Measurements from ENCODE around the gene CDKAL1.

Gene CDKAL1

DNA sequence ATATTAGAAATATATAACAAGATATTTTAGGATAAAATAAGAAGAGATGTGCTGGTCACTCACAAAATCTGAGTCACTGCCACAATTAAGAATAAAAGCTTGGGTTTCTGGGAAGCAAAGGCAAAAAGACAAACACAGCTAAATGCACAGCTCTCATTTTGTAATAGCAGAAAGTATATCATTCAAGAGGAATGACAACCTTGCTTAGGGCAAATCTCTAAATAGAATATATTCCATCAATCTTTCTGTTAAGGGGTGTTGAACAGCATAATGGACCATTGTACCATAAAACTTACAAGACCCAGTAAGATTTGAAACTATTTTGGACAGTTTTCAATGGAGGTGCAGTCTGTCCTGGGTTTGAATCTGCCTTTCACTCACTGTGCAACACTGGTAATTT, 594.3 kb downstream of the CDKAL1 start:
- no peak for DNase-seq

DNA sequence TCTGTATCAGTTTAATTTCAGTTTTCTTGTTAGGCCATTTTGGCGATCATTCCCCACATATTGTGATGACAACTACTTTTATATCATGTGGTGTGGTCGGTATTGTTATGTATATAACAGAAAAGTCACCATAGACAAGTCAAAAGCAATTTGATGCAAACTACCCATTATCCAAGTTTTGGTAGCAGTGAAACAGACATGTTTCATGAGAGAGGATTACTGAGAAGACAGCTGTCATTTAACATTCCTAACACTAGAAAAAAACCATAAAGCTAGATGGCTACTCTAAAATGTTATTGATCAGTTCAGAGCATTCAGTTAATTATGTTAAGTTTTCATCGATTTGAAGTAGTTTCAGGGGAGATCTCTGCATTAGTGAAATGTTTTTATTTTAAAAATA, 597.1 kb downstream of the CDKAL1 start:
- no peak for DNase-seq

DNA sequence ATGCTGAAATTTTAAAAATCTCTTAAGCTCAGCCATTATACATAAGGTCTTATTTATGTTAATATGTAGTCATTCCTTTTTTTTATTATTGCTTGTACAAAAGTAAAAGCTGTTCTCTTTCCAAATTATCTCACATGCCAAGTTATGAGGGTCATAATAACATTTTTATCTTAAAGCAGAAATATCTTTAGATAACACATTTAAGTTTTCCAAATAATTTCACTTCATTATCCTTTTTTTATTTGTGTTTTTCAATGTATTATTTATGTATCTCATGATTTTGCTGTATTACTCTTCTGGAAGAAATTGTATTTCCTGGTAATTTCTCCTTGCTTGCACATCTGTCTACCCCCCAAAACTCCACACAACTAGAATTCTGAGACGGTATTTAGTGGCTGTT, 598.2 kb downstream of the CDKAL1 start:
- DNase-seq = no peak

DNA sequence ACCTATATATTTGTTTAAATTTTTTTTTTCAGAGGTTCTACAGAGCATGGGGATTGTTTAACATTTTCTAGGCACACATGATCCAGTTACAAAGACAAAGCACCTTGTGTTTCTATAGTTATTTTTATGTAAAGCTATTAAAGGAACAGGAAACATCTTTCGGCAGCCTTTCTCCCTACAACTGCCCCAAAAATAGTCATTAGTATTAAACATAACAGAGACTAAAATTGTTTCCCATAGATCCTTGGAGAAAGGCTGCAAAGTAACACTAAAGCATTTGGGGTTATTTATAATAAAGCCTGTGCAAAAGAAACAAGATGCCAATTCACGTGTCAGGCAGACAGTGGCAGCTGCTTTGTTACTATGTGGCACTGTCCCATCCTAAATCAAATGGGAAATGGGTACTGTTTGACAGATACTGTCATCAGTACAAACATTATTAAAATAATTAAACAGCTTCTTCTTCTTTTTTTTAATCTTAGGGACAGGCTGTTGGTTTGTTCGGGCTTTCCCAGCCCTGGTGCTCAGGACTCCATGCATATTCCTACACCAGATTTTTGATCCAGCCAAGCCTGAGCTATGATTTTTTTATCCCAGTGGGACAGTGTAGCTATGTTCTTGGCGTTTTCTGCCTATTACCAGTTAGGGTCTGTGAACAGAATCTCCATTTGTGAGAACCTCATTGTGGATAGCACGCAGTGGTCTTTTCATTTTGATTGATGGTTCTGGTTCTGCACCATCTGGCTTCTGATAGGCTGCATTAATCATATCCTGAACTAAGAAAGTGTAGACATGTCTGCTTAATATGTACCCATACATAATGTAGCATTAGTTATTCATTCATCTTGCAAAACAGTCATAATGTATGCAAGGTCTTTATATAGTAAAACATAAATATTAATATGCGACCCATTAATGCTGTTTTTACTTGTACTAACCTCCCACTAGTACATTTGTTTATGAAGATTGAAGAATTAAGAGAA, 598.9 kb downstream of the CDKAL1 start:
- no peak for DNase-seq

DNA sequence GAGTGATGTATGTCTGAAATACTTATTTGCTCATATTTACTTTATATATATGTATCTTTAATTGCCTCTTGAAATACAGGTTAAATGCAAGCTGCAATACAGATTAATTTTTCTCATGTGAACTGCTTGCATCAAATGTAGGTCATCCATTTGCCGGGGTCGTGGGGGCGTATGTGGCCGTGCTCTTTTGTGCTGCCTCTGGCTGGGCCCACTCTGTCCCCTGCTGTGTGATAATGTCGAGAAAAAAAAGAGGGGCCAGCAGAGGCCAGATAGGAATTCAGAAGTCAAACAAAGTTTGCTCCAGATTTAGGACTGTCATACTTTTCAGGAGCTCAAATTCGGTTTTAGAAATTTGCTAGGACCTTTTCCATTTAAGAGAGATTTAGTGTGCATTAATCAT, 599.6 kb downstream of the CDKAL1 start:
- no peak for DNase-seq

DNA sequence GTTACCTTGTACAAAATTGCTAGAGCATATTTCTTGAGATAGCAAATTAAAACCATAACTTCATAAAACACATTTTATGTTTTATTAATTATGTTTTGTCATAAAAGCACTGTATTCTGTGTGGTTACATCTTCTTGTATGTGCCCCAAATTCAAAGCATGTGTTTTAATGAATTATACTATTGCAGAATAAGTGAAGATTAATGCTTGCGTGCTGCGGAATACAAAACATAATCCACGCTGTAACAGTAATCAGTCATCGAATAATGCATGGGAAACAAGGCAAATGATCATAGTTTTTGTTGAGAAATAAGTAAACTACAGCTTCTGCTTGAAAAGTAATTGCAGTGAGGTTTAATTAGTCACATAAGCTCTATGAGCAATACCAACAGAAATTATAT, 600.1 kb downstream of the CDKAL1 start:
- no peak for DNase-seq

DNA sequence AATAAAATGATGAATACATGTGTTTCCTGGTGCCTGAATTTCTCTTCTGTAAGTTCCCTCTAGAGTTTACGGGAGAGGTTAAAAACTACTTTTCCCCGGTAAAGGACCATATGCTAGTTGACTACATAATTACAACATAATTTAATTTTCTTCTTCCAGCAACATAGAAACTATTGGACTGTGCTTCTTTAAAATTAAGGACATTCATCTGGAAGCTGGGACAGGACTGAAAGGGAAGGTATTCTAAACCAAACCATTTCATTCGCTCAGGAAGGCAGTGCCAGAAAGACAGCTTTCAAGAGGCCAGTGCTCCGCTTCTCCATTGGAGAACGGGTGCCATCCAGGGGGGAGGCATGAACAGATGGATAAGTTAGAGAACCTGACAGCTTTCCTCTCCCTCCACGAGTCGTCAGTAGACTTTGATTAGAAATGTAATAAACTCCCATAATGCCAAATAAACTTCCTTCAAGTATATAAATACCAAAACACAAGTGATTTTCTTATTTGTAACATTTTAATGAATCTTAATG, 601.3 kb downstream of the CDKAL1 start:
- DNase-seq = no peak

DNA sequence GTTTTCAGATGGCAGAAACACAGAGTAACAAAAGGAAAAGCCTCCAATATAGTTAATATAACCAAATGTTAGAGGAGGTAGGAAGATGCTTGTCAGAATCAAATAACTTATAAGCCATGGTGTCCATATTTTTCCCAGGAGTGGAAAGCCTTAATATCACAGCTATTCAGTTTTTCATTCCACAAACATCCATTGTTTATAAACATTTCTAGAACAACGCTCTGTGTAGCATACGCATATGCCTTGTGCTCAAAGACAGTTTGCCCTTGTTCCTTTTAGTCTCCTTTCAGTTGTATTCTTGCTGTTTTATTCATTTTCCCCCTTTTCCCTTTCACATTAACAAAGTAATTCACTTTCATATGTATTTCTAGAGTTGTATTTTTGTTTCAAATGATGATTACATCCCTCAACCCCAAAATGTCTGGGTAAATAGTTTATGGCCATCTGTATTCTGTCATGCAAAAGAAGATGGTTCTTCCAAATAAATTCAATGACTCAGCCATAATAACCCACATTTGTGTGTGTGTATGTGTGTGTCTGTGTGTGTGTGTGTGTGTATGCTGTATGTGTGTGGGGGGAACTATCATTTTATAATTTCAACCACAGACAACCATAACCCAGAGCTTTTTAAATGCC, 603.6 kb downstream of the CDKAL1 start:
- no peak for DNase-seq

DNA sequence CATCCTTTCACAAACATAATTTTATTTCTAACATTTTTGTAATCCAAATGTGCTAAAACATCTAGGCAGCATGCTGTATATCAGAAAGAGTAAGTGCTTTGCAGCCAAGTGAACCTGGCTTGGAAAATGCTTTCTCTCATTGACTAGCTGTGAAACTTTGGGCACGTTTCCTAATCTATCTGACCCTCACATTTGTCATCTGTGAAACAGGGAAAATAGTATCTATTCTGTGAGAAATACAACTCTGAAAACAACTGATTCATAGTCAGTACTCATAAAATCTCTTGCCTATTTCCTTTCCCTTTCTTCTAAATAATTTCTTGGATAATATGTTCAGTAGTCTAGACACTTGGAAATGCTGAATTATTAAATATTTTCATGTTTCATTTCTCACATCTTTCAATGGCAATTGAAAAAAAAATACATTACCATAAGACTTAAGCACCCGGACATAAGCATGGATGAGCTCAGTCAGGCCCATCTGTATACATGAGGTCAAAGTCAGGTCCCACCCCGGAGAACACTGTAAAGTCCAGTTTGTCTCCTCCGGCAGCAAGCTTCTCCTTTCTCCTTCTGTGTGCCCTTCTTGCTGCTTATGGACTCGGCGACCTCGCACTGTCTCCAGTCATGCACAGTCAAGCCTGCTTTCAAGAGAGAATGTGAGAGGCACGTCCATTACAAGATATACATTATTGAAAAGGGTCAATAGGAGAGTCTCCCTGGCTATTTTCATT, 604.2 kb downstream of the CDKAL1 start:
- no peak for DNase-seq

DNA sequence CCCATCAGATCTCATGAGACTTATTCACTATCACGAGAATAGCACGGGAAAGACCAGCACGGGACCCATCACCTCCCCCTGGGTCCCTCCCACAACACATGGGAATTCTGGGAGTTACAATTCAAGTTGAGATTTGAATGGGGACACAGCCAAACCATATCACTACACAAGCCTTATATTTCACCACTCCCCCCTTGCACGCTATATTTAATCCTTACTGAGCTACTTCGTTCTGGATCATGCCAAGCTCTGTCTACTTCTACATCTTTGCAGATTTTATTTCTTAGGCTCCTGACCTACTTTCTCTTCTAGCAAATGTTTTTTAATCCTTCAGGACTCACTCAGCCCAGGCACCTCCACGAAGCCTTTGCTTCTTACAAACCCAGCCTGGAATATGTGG, 606.7 kb downstream of the CDKAL1 start:
- no peak for DNase-seq

DNA sequence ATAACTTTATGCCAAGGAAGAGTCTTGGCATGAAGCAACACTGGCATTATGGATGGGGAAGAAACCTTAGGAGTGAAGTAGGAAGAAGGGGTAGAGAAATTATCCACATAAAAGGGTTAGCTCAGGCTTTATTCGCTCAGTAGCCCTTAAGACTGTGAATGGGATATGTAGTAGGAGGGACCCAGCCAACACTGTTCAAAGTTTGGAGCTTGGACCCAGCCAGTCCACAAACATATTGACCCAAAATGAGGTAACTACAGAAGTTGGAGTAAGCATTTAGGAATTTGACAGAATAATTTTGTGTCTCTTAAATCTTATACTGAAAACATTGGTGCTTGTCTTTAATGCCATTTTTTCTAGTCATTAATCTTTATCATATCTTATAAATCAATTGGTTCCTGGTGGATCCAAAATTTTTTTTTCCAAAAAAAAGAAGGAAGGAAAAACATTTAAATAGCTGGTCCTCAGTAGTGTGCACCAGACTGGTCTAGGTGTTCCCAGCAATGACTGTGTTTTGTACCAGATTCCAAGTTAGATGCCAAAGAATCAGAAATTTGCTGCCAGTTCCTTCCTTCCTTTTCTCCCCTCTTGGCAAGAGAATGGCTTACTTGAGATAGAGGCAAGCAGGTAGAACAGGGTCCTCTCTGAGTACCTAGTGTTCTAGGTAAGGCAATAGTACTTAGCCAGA, 607.5 kb downstream of the CDKAL1 start:
- no peak for DNase-seq

DNA sequence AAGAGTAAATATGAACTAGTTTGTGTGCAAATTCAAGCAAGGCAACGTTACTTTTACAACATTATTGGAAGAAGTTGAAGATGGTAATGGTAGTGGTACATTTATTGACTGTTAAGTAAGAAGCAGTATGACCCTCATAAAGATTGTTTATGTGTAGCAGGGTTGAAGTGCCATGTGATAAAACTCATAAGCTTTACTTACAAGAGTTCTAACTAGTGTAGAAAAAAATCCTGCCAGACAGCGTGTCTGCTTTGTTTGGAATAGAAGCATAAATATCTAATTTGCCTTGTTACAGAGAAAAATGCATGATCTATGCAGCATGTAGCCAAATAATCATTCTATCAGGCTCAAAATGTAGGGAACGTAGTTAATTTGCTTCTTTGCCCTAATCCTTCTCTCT, 608.5 kb downstream of the CDKAL1 start:
- DNase-seq = no peak

DNA sequence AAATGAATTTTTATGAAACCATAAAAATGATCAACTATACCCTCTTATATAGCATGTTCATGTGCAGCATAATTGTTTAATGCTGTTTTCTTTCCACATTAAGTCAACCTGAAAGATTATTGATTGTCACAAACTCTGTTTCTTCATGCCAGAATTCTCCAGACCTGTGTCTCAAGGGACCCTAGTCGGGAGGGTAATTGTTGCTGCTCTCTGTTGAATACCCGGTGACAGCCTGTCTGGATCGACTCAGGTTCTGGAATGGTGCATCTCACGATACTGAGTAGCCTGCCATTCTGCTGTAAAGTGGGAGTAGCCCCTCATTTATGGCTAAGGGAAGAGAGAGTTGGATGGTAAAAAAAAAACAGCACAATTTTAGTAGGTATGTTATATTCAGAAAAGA, 609.4 kb downstream of the CDKAL1 start:
- no peak for DNase-seq

DNA sequence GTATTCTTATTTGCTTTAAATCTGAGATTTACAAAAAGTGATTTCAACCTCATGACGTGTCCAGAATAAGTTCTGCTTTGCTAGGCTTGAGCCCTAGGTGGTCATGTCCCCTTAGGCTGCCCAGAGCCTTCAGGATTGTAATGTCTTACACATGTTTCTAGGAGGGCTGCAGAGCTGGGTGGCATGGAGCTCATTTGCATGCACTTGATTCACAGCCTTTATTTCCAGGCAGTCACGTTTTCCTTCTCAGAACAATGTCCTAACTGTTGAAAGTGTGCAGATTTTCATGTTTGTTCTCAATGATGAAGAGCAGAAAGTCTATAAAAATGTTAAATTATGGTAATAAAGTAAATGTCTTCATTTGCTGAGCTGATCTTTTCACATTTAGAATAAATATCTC, 610.7 kb downstream of the CDKAL1 start:
- DNase-seq = no peak

DNA sequence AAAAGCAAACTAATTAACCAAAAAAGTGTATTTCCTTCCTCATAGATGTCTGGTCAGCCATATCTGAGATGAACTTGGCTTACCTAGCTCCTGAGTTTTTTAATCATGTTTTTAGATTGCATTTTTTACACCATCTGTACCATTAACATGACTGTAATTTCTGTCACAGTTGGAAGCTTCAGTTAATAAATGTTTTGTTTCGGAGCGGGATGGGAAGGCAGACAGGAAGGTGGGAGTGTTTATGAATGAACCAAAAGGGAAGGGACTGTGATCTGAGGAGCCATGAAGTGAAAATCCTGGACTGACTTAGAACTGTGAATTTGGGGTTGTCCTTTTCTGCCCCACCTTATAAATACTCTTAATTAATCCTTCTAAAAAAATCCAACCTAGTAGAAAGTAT, 613.7 kb downstream of the CDKAL1 start:
- DNase-seq = no peak

DNA sequence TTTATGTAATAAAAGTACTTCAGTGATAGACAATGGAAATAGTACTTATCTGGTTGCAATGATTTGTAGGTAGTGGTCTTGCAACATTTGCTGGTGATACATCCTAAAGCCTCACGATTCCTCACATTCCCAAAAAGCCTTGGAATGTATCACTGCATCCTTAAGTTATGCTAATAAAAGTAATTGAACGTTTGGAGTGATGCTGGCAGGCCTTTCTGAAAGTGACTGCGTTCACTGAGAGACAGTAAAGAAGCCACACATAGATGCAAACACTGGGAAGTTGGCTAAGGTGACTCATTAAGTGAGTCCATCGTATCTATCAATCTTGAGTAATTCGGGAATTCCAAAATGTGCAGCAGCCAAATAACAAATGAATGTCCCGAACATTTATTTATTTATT, 615.2 kb downstream of the CDKAL1 start:
- no peak for DNase-seq

DNA sequence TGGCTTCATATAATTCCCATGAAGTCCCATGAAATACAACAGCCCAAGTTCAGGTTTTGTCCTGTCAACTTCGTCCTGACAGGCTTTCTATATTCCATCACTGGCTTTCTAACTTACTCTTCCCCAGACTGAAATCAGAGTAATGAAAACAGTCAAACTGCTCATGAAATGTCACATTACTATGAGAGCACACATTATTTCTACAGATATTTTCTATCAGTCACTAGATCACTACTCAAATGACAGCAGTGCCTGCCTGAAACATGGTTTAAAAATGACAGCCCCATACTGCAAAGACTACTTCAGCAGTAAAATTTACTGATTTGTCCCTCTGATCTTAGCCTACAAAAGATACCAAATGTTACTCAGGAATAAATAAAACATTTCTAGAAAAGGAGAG, 616.4 kb downstream of the CDKAL1 start:
- DNase-seq = no peak

DNA sequence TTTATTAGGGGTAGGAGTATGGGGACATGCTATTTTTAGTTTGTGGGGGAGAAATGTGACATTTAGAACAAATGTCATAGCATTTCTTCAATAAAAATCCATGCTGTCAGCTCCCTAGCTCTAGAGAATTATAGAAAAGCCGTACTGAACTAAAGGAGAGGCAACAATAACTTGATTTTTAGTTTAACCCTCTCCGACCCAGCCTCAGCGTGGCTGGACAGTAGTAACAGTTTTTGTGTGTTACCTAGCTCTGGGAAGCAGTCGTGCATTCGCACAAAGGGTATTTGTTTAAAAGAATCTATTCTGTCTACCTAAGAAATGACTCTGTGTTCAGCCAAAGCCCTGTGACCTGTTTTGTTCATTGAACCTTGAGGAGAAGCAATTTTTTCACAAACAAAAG, 616.9 kb downstream of the CDKAL1 start:
- no peak for DNase-seq

DNA sequence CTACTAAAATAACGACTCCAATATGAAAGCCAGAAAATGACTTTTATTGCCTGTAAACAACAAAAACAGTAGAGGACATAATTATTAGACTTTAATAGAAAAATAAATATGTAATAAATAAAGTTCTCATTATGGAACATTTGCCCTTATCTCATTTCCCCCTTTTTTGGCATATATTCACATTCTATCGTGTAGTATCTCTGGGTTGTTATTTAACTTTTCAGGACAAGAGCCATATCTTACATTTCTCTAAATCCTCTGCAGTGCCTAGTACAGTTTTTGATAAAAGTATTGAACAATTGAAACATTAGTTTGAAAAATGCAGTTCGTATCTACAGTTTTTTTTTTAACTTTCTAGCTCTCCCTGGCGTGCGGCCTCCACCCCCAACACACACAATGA, 617.3 kb downstream of the CDKAL1 start:
- DNase-seq = no peak

DNA sequence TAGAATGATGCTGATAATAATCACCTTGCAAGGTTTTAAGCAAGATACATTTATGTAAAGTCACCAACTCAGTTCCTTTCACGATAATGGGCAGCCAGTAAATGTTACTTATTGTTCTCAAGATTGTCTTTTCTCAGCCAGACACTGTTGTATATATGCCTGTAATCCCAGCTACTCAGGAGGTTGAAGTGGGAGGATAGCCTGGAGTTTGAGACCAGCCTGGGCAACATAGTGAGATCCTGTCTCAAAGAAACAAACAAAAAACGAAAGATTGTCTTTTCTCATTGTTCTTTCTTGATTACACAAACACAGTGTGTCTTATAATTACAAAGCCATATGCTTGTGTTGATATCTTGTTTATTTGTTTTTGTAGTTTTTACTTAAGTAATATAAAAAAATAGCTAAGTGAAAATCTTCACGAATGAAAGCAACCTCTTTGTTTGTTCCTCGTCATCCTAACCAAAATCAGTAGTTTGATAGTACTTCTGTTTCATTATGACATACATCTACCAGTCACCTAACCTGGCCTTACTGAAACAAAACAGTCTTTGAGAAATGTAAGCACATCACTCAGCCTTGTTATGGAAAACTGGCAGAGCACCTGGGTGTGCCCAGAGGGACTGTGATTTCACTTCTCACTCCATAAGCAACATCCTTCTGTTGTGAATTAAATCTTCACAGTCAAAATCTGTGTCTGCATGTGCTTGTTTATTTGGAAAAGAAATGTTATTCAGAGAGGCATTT, 623.1 kb downstream of the CDKAL1 start:
- no peak for DNase-seq

DNA sequence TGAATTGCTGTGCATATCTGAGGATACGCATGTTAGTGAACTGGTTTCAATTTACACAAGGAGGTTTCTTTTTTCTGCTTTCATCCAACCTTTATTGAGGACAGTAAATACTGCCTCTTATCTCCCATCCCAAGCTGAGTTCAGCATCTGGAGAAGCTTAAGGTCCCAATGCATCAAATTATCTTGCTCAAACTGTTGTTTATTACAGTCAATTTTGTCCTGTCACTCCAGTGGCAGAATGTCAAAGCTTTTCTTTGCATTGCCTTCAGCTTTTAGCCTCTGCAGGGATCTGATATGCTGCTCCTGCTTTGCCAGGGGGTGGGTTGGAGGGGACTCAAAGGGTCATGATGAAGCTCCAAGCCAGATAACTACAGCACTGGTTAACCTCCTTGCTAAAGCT, 623.9 kb downstream of the CDKAL1 start:
- DNase-seq = no peak

DNA sequence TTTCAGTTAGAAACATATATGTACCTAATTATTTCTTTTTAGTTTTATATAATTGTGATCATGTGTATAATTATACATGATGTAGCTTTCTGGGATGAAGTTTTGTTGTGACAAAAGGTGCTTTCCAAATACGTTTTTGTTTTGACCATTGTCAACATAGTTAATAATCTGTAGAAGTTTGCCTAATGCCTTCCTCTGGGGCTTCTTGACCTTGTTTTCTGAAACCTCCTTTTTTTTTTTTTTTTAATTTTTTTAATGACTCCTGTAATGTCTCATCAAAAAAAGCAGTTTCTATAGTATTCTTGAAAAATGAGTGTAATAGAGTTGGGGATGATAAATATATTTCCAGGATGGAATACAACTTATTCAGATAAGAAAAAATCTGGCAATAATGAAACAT, 624.6 kb downstream of the CDKAL1 start:
- DNase-seq = no peak

Measured in bone marrow (tissue), 2 donors.